22Rv1 (cell line): ENCODE data around the gene PLD6.

Experiments used
- ZFX ChIP-seq: fragments of 450-650 bp; IDR thresholded peaks from 2 replicates; pipeline ENCODE4 v1.6.1; 2017; ENCODE audit warnings: antibody characterized with exemption, borderline replicate concordance
- TF ChIP-seq, protein P1 (sequence below): fragments of 450-650 bp; IDR thresholded peaks from 2 replicates; pipeline ENCODE4 v1.5.1; 2017; ENCODE audit warnings: mild to moderate bottlenecking

DNA sequence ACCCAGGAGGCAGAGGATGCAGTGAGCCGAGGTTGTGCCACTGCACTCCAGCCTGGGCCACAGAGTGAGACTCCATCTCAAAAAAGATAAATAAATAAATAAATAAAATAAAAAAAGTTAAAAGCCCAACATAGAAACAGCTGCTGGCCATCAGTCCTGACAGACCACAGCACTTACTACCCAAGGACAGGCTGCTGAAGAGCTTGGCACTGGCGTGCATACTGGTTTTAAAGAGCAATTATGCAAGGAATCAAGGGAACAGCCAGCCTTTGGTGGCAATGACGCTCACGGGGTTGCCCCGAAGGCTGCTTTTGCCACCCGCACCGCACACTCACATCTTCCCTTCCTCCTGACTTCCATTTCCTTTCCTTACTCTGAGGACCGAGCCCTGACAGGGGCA is 4.2 kb downstream of the PLD6 start:
- TF ChIP-seq, protein P1, sequence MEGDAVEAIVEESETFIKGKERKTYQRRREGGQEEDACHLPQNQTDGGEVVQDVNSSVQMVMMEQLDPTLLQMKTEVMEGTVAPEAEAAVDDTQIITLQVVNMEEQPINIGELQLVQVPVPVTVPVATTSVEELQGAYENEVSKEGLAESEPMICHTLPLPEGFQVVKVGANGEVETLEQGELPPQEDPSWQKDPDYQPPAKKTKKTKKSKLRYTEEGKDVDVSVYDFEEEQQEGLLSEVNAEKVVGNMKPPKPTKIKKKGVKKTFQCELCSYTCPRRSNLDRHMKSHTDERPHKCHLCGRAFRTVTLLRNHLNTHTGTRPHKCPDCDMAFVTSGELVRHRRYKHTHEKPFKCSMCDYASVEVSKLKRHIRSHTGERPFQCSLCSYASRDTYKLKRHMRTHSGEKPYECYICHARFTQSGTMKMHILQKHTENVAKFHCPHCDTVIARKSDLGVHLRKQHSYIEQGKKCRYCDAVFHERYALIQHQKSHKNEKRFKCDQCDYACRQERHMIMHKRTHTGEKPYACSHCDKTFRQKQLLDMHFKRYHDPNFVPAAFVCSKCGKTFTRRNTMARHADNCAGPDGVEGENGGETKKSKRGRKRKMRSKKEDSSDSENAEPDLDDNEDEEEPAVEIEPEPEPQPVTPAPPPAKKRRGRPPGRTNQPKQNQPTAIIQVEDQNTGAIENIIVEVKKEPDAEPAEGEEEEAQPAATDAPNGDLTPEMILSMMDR: no peak
- no peak for TF ChIP-seq ZFX
